H1 (cell line): ENCODE data around the gene SLC6A2. TPM values are rescaled to one million over a fixed set of nuclear protein-coding genes. Genes with fewer than 3 reads are reported as not detected.

Experiments used
- KDM5A ChIP-seq: fragments of 200-600 bp; IDR thresholded peaks from 2 replicates; pipeline ENCODE4 v1.7.1; 2012; ENCODE audit warnings: mild to moderate bottlenecking, low read length, inconsistent platforms, mixed read lengths
- SP2 ChIP-seq: IDR thresholded peaks from 2 replicates; pipeline ENCODE4 v1.6.1; 2012; ENCODE audit warnings: mild to moderate bottlenecking, low read length, inconsistent platforms
- SUZ12 ChIP-seq: fragments of 200-600 bp; sonication (generic); IDR thresholded peaks from 2 replicates; pipeline ENCODE4 v1.6.1; 2012; ENCODE audit warnings: mild to moderate bottlenecking, inconsistent platforms, low read length, moderate library complexity, mixed read lengths
- polyA plus RNA-seq, 7 experiments: library from polyadenylated mRNA; depleted of rRNA in 3 of 7; stranded (reverse) in 5 of 7; unstranded in 2 of 7; fragments of >200 nt in 5 of 7; fragments of 200-250 nt in 2 of 7; gene quantifications; 1 replicate in 5 of 7; 2 replicates in 1 of 7; 4 replicates in 1 of 7; pipeline versions ENCODE4 v1.2.1 to v1.2.3, GENCODE V29; 2011 to 2013; ENCODE audit warnings: missing spikeins in 2 of 7, mixed read lengths in 2 of 7
- total RNA-seq: library from RNA; stranded (reverse); fragmentation: NEBNext Ultra II Directional; extraction: Animal tissue kit (Norgen Biotek cat#: 25700); gene quantifications from 2 replicates; pipeline ENCODE4 v1.2.1, GENCODE V29; 2021

The SLC6A2 gene
- total and polyA plus RNA-seq, 2 of the 8 experiments (the other 6 are each of a cell fraction or from before 2014, with no cell fraction given) = 0.35 TPM; not detected in 1

DNA sequence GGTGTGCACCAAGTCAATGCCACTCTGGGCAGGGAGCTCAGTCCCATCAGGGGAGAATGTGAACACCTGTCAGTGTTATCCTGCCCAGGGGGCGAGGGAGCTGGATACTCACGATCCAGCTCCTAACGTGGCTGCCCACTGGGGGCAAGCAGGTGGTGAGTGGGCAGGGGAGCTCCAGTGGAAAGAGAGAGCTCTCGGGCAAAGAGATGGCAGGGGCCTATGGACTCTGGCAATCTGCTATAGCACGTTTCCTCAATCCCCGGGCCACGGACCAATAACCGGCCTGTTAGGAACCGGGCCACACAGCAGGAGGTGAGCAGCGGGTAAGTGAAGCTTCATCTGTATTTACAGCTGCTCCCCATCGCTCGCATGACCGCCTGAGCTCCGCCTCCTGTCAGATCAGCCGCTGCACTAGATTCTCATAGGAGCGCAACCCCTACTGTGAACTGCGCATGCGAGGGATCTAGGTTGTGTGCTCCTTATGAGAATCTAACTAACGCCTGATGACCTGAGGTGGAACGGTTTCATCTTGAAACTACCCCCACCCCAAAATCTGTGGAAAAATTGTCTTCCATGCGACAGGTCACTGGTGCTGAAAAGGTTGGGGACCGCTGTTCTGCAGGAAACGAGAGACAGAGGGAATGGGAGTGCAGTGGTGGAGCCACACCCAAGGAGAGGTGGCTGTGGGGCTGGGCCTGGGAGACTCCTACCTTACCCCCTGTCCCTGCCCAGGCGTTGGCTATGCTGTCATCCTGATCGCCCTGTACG, 15.6 kb downstream of the SLC6A2 start (continued):
- no peak for TF ChIP-seq SUZ12
- TF ChIP-seq SP2 = no peak
- no peak for TF ChIP-seq KDM5A
